Measurements from ENCODE around the gene TPH2. TPM values are rescaled to one million over a fixed set of nuclear protein-coding genes. Genes with fewer than 3 reads are reported as not detected.

Gene TPH2
- polyA plus RNA-seq, 2 of the 4 experiments (the other 2 are of a cell fraction) = not detected

GRCh38 chr12:72075891-72076557, 137.4 kb downstream of the TPH2 start:
- H3K27ac ChIP-seq = no peak overlapping the region
- no peaks in the 10 kb centered on the region for H3K4me1 ChIP-seq
- POLR2A ChIA-PET = no interaction called here
- TF ChIP-seq ELK1 (IDR thresholded peaks at IDR 0.05; ENCODE audit: low read depth, low read length) (no peak), CBX8 (IDR thresholded peaks at IDR 0.05) (no peak), ATOH8 (CRISPR knock-in tag; IDR thresholded peaks at IDR 0.05; ENCODE audit: low read depth) (no peak), CHD2 (IDR thresholded peaks at IDR 0.05; ENCODE audit: low read length, partially characterized antibody) (no peak), POLR2A (IDR thresholded peaks at IDR 0.05; ENCODE audit: low read length) (no peak), FOXS1 (CRISPR knock-in tag; IDR thresholded peaks at IDR 0.05) (no peak), ESRRA (IDR thresholded peaks at IDR 0.05; ENCODE audit: borderline replicate concordance, low read length) (no peak), RARB (CRISPR knock-in tag; IDR thresholded peaks at IDR 0.05) (no peak), JUNB (IDR thresholded peaks at IDR 0.05) (no peak), PBX3 (IDR thresholded peaks at IDR 0.05) (no peak), E2F6 (IDR thresholded peaks at IDR 0.05; ENCODE audit: borderline replicate concordance, low read depth) (no peak), GATA3 (IDR thresholded peaks at IDR 0.05; ENCODE audit: borderline replicate concordance) (no peak), HMGXB4 (CRISPR knock-in tag; IDR thresholded peaks at IDR 0.05; ENCODE audit: borderline replicate concordance) (no peak), SMC3 (IDR thresholded peaks at IDR 0.05) (no peak), KDM1A (IDR thresholded peaks at IDR 0.05; ENCODE audit: low read depth) (no peak), HDAC2 (IDR thresholded peaks at IDR 0.05) (no peak), PHF8 (IDR thresholded peaks at IDR 0.05; ENCODE audit: borderline replicate concordance, low read depth) (no peak), POLR2AphosphoS2 (conservative IDR thresholded peaks at IDR 0.05; ENCODE audit: low read length) (no peak)
- peak in 1 of 2 experiments; percentile 44; a peak in 3 of 6 replicates for ATAC-seq
- CTCF ChIA-PET = interaction anchor here (0.6 to 1.7 kb wide), 2 partner anchors 59 to 82 kb away, joined by 3 read pairs; no protein-coding TSS in a partner anchor
- WGBS (ENCODE audit: missing lambda C conversion rate) = 48% methylated on average over 9 of the region's 9 CpGs
- peaks cover under 1% of the 10 kb centered on the region; the same call in 1 of the 3 replicates for H3K9me3 ChIP-seq
- no peak for DNase-seq (ENCODE audit: low read depth in 1 of 2, low spot score in 1 of 2)
- H3K4me3 ChIP-seq = no peak overlapping the region
- FAIRE-seq = no peak
- H3K4me2 ChIP-seq = no peak overlapping the region

GRCh38 chr12:72076558-72076915, 137.9 kb downstream of the TPH2 start:
- Histone ChIP-seq H3K4me2 (no peak overlapping the region), H3K27ac (no peak overlapping the region), H3K4me3 (no peak overlapping the region), H3K4me1 (no peaks in the 10 kb centered on the region), H3K9me3 (no peaks in the 10 kb centered on the region)
- no peak for DNase-seq (ENCODE audit: low read depth in 1 of 2, low spot score in 1 of 2)
- FAIRE-seq = no peak
- ATAC-seq = no peak
- 2% methylated on average over 3 of the region's 3 CpGs for WGBS (ENCODE audit: missing lambda C conversion rate)
- POLR2A ChIA-PET = no interaction called here
- CTCF ChIA-PET = interaction anchor here (1.7 kb wide), 1 partner anchor 60 kb away, joined by 3 read pairs; no protein-coding TSS in a partner anchor
- TF ChIP-seq REST (IDR thresholded peaks at IDR 0.05) = no peak
- TF ChIP-seq JUN (IDR thresholded peaks at IDR 0.05) = no peak
- no peak for TF ChIP-seq EHMT2 (IDR thresholded peaks at IDR 0.05; ENCODE audit: low read depth)
- TF ChIP-seq HOXA7 (CRISPR knock-in tag; IDR thresholded peaks at IDR 0.05) = no peak
- no peak for TF ChIP-seq ELK1 (IDR thresholded peaks at IDR 0.05; ENCODE audit: low read depth, low read length)
- TF ChIP-seq ESRRA (IDR thresholded peaks at IDR 0.05; ENCODE audit: borderline replicate concordance, low read length) = no peak
- TF ChIP-seq HDAC2 (IDR thresholded peaks at IDR 0.05) = no peak
- no peak for TF ChIP-seq HEYL (CRISPR knock-in tag; IDR thresholded peaks at IDR 0.05)
- TF ChIP-seq RFX5 (IDR thresholded peaks at IDR 0.05) = no peak
- TF ChIP-seq MAFK (IDR thresholded peaks at IDR 0.05; ENCODE audit: partially characterized antibody) = no peak
- no peak for TF ChIP-seq ATOH8 (CRISPR knock-in tag; IDR thresholded peaks at IDR 0.05; ENCODE audit: low read depth)
